ENCODE measurements around the gene GNAQ. TPM values are rescaled to one million over a fixed set of nuclear protein-coding genes. Genes with fewer than 3 reads are reported as not detected.

GNAQ gene
- total RNA-seq, 1 experiment from 2014 or later: 55.5 TPM

DNA sequence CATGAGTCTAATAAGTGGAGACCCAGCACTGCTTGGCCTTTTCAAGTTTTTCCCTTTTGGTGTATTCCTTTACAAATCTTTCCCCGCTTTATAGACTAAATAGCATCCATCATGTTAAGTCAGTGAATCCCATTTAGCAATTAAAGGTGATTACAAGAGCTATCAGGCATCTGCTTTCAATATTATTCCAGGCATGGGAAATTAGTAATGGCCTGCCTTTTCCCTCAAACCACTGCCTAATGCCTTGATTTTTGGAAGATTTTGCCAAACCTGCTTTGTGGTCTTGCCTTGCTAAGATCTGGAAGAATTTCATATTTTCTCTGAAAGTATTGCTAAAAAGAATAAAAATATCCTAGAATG, 280.6 kb downstream of the GNAQ start (continued):
- TF ChIP-seq KAT7 (CRISPR knock-in tag; IDR thresholded peaks at IDR 0.05; ENCODE audit: borderline replicate concordance) (no peak), ZNF423 (CRISPR knock-in tag; IDR thresholded peaks at IDR 0.05) (no peak), JUN (CRISPR knock-in tag; IDR thresholded peaks at IDR 0.05) (no peak)

DNA sequence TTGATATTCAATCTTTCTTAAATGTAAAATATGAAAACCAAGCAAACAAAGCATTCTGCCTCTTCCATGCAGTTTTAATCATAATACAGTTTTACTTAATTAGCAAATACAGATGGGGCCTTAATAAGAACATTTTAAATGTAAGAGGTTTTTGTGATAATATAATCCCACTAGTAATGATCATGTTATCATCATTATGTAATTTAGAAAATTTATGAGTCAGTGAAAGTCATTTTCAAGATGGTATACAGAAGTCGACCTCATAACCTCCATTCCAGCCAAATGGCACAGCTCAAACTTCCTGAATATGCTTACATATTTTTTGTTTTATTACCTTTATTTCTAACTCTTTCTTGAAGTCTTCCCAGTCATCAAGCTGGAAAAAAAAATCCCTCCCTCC, 281.3 kb downstream of the GNAQ start:
- no peak overlapping the region for H3K4me3 Mint-ChIP-seq
- POLR2A ChIA-PET: interaction anchor here (1.6 kb wide), 1 partner anchor 76 kb away, joined by 3 read pairs; no protein-coding TSS in a partner anchor
- TF ChIP-seq MXD4 (CRISPR knock-in tag; IDR thresholded peaks at IDR 0.05; ENCODE audit: borderline replicate concordance): no peak
- TF ChIP-seq ZNF138 (CRISPR knock-in tag; conservative IDR thresholded peaks at IDR 0.05): no peak
- TF ChIP-seq GTF2I (CRISPR knock-in tag; conservative IDR thresholded peaks at IDR 0.05): no peak

DNA sequence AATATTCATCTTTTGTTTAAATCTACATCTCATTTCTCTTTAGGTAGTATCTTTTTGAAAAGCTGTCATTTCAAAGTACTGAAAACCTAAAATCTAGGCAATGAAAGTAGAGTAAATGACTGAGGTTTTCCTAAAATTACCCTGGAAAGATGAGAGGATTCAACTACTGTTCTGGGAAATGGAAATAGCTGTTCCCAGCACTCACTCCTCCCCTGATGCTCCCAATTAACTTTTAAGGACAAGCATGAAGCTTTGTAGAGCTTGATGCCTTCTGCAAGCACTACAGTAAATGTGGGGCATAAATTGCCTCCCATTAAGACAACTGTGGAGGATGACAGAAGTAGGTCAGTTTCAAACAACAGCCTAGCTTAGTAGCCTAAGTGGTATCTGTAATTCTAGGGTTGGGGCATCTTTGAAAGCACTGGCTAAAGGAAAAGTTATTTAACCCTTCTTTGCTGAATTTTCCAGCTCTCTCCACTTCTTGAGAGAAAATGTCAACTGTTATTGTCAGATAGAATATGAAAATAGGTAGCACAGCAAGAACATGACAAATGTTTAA, 283.3 kb downstream of the GNAQ start:
- POLR2A ChIA-PET: no interaction called here
- no peak overlapping the region for H3K27ac Mint-ChIP-seq
- H3K4me1 Mint-ChIP-seq: peaks cover 42% of the 10 kb centered on the region
- H3K27me3 Mint-ChIP-seq (ENCODE audit: low read depth): no peaks in the 10 kb centered on the region
- DNase-seq (ENCODE audit: low spot score): no peak
- H3K9me3 Mint-ChIP-seq: 0 out of 2 replicates have a peak, but pooled peaks cover 5% of the 10 kb centered on the region
- no peaks in the 10 kb centered on the region for H3K36me3 Mint-ChIP-seq
- ATAC-seq: no peak
- H3K4me3 Mint-ChIP-seq: no peak overlapping the region
- CTCF ChIA-PET: interaction anchor here (1.3 to 1.8 kb wide), 2 partner anchors 291 to 315 kb away, joined by 5 to 9 read pairs; no protein-coding TSS in a partner anchor
- TF ChIP-seq, protein P1, sequence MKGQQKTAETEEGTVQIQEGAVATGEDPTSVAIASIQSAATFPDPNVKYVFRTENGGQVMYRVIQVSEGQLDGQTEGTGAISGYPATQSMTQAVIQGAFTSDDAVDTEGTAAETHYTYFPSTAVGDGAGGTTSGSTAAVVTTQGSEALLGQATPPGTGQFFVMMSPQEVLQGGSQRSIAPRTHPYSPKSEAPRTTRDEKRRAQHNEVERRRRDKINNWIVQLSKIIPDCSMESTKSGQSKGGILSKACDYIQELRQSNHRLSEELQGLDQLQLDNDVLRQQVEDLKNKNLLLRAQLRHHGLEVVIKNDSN (CRISPR knock-in tag; IDR thresholded peaks at IDR 0.05): no peak
- TF ChIP-seq, protein P2, sequence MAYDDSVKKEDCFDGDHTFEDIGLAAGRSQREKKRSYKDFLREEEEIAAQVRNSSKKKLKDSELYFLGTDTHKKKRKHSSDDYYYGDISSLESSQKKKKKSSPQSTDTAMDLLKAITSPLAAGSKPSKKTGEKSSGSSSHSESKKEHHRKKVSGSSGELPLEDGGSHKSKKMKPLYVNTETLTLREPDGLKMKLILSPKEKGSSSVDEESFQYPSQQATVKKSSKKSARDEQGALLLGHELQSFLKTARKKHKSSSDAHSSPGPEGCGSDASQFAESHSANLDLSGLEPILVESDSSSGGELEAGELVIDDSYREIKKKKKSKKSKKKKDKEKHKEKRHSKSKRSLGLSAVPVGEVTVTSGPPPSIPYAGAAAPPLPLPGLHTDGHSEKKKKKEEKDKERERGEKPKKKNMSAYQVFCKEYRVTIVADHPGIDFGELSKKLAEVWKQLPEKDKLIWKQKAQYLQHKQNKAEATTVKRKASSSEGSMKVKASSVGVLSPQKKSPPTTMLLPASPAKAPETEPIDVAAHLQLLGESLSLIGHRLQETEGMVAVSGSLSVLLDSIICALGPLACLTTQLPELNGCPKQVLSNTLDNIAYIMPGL (CRISPR knock-in tag; IDR thresholded peaks at IDR 0.05): no peak
- TF ChIP-seq, protein P3, sequence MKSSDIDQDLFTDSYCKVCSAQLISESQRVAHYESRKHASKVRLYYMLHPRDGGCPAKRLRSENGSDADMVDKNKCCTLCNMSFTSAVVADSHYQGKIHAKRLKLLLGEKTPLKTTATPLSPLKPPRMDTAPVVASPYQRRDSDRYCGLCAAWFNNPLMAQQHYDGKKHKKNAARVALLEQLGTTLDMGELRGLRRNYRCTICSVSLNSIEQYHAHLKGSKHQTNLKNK (CRISPR knock-in tag; IDR thresholded peaks at IDR 0.05): no peak
- TF ChIP-seq, protein P4, sequence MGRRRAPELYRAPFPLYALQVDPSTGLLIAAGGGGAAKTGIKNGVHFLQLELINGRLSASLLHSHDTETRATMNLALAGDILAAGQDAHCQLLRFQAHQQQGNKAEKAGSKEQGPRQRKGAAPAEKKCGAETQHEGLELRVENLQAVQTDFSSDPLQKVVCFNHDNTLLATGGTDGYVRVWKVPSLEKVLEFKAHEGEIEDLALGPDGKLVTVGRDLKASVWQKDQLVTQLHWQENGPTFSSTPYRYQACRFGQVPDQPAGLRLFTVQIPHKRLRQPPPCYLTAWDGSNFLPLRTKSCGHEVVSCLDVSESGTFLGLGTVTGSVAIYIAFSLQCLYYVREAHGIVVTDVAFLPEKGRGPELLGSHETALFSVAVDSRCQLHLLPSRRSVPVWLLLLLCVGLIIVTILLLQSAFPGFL (CRISPR knock-in tag; IDR thresholded peaks at IDR 0.05; ENCODE audit: borderline replicate concordance): no peak
- TF ChIP-seq ZNF219 (CRISPR knock-in tag; IDR thresholded peaks at IDR 0.05; ENCODE audit: borderline replicate concordance) (no peak), ATF1 (CRISPR knock-in tag; IDR thresholded peaks at IDR 0.05) (no peak), ZNF263 (CRISPR knock-in tag; IDR thresholded peaks at IDR 0.05; ENCODE audit: low read depth) (no peak), NR3C1 (CRISPR knock-in tag; conservative IDR thresholded peaks at IDR 0.05; ENCODE audit: low read depth) (no peak), CBFB (CRISPR knock-in tag; IDR thresholded peaks at IDR 0.05; ENCODE audit: low read depth) (no peak), NR2C2 (CRISPR knock-in tag; IDR thresholded peaks at IDR 0.05) (no peak), ELF4 (CRISPR knock-in tag; IDR thresholded peaks at IDR 0.05; ENCODE audit: low read depth) (no peak), MYBL2 (CRISPR knock-in tag; IDR thresholded peaks at IDR 0.05) (no peak), RORB (CRISPR knock-in tag; IDR thresholded peaks at IDR 0.05) (no peak), NFE2L1 (CRISPR knock-in tag; IDR thresholded peaks at IDR 0.05) (no peak)
- TF ChIP-seq, protein P5, sequence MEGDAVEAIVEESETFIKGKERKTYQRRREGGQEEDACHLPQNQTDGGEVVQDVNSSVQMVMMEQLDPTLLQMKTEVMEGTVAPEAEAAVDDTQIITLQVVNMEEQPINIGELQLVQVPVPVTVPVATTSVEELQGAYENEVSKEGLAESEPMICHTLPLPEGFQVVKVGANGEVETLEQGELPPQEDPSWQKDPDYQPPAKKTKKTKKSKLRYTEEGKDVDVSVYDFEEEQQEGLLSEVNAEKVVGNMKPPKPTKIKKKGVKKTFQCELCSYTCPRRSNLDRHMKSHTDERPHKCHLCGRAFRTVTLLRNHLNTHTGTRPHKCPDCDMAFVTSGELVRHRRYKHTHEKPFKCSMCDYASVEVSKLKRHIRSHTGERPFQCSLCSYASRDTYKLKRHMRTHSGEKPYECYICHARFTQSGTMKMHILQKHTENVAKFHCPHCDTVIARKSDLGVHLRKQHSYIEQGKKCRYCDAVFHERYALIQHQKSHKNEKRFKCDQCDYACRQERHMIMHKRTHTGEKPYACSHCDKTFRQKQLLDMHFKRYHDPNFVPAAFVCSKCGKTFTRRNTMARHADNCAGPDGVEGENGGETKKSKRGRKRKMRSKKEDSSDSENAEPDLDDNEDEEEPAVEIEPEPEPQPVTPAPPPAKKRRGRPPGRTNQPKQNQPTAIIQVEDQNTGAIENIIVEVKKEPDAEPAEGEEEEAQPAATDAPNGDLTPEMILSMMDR (IDR thresholded peaks at IDR 0.05): no peak
- TF ChIP-seq, protein P6, sequence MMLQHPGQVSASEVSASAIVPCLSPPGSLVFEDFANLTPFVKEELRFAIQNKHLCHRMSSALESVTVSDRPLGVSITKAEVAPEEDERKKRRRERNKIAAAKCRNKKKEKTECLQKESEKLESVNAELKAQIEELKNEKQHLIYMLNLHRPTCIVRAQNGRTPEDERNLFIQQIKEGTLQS (CRISPR knock-in tag; conservative IDR thresholded peaks at IDR 0.05): no peak
- TF ChIP-seq, protein P7, sequence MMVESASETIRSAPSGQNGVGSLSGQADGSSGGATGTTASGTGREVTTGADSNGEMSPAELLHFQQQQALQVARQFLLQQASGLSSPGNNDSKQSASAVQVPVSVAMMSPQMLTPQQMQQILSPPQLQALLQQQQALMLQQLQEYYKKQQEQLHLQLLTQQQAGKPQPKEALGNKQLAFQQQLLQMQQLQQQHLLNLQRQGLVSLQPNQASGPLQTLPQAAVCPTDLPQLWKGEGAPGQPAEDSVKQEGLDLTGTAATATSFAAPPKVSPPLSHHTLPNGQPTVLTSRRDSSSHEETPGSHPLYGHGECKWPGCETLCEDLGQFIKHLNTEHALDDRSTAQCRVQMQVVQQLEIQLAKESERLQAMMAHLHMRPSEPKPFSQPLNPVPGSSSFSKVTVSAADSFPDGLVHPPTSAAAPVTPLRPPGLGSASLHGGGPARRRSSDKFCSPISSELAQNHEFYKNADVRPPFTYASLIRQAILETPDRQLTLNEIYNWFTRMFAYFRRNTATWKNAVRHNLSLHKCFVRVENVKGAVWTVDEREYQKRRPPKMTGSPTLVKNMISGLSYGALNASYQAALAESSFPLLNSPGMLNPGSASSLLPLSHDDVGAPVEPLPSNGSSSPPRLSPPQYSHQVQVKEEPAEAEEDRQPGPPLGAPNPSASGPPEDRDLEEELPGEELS (CRISPR knock-in tag; IDR thresholded peaks at IDR 0.05): no peak
- TF ChIP-seq, protein P8, sequence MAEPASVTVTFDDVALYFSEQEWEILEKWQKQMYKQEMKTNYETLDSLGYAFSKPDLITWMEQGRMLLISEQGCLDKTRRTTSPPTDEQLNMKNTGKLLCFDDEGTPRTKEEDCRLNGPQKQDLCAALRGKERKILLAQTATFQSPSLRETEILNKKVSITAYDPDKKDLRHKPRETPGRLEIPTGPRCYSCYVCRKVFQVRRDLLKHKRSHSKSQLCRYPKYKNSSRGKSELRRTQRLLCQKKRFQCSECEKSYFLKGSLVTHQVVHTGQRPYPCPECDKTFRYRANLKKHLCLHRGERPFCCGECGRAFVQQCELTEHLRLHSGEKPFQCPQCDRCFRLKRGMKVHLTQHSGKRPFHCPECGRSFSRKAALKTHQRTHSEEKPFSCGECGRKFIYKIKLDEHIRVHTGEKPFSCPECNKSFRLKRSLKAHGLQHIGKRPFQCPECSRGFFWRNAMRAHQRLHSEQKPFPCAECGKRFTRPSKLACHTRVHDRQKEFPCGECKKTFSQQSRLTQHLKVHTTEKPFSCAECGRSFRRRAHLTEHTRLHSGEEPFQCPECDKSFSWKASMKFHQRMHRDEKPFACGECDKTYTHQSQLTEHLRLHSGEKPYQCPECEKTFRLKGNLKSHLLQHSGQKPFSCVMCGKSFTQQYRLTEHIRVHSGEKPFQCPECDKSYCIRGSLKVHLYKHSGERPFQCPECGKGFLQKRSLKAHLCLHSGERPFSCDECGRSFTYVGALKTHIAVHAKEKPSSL (CRISPR knock-in tag; conservative IDR thresholded peaks at IDR 0.05): no peak

More for the DNA sequence above, 281.3 kb downstream of the GNAQ start:
- no peaks in the 10 kb centered on the region; the same call in 1 of the 2 replicates for H3K27me3 Mint-ChIP-seq (ENCODE audit: low read depth)
- CTCF ChIA-PET: interaction anchor here (1.1 to 2.9 kb wide), 5 partner anchors 21 to 317 kb away, joined by 3 to 36 read pairs (median 5); no protein-coding TSS in a partner anchor
- H3K9me3 Mint-ChIP-seq: 0 out of 2 replicates have a peak, but pooled peaks cover 5% of the 10 kb centered on the region
- H3K4me1 Mint-ChIP-seq: peaks cover 30% of the 10 kb centered on the region
- DNase-seq (ENCODE audit: low spot score): no peak
- no peaks in the 10 kb centered on the region for H3K36me3 Mint-ChIP-seq
- no peak overlapping the region for H3K27ac Mint-ChIP-seq
- no peak for ATAC-seq

Data from WTC11 (cell line).